ENCODE data around the gene AMER1.

Gene AMER1

DNA sequence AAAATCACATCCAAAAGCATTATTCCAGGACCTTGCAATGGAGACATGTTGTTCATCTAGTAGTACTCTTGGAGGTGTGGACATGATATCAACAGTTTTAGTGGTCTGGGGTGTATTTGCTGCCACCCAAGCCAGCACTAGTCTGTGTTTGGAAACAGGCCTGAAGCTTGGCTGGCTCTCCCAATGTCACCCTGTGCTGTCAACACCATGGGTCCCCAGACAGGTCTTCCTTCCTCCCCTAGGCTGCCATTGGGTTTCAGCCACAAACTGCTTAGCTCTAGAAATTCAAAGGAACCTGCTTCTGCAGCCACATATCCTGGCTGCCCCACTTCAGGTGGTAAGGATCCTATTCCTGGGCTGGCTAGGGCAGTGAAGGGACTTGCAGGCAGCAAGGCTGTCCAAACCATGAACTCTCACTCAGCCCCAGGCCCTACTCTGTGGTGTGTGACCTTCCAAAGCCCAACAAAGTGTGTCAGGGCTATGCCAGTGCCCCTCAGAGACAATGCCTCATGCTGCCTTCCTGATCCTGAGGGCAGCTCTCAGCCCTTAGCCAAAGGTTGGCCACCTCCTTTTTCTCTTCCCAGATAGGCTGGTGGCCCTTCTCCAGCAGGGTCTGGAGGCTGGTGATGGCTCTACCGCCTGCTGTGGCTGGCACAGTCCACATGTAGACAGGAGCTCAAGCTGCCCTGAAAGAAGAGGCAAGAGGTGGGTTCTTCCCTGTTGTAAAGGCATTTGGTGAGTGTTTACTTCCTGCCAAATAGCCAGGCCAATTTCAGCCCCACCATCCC, 18.3 kb downstream of the AMER1 start:
- in situ Hi-C loops (cut with MboI; ENCODE audit: low sequenced_read_pairs) = no loop called here

GRCh38 chrX:64184396-64184795, 21.1 kb downstream of the AMER1 start:
- in situ Hi-C loops (cut with MboI; ENCODE audit: low sequenced_read_pairs) = no loop called here

DNA sequence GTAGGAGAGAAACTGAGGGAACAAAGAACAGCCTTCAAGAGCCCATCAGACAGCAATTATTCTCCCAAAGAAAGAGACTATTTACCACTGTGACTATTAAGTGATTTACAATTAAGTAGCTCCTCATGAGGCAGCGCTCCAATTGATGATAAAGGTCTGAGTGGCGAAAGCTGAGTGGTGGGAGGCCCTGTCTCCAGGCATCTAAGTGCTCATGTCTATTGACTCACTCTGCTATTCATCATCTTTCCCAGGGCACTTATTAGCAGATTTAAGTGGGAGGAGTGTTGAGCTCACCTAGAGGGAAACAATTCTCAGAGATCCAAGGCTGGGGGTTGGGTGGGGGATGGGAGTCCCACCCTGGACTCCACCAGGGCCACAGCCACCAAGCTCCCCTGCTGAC, 23.3 kb downstream of the AMER1 start:
- in situ Hi-C loops (cut with MboI; ENCODE audit: low sequenced_read_pairs) = no loop called here

DNA sequence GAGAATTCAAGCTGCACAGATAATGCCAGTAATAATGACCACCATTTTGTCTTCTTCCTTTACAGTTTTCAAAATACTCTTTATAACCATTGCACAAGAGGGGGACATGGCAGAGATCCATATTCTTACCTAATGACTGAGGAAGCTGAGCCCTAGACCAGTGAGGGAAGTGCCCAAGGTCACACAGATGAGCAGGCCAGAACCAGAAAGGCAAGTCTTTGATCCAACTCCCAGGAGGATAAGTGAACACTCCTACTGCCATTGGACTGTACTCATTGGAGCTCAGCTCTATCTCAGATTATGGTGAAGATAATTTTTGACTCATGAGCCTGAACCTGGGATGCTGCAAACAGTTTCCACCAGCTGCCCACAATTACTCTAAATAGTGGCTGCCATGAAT, 28.6 kb downstream of the AMER1 start:
- in situ Hi-C loops (cut with MboI; ENCODE audit: low sequenced_read_pairs) = no loop called here

DNA sequence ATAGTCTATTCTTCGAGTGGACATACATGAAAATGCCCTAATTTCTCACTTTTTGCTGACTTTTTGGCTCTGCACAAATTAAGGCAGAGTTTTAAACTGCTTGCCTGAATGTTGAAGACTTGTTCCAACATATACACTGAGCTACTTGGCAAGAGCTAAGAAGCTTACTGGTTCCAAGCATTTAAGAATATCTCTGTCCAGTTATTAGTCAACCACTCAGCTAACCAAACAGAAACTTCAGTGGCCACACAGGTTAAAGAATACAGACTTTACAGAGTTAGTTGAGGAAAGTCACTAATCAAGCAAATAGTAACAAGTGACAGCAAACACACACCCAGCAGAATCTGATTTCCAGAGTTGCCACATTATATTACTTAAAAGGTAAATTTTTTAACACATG, 35.5 kb downstream of the AMER1 start:
- in situ Hi-C loops (cut with MboI; ENCODE audit: low sequenced_read_pairs) = no loop called here

DNA sequence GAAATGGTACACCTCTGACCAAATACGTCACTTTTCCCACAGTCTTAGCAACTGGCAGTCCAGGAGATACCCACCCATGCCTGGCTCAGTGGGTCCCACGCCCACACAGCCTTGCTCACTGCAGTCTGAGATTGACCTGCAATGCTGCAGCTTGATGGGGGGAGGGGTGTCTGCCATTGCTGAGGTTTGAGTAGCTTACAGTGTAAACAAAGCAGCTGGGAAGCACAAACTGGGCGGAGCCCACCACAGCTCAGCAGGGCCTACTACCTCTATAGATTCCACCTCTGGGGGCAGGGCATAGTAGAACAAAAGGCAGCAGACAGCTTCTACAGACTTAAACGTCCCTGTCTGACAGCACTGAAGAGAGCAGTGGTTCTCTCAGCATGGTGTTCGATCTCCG, 52.7 kb downstream of the AMER1 start:
- in situ Hi-C loops (cut with MboI; ENCODE audit: low sequenced_read_pairs) = no loop called here

DNA sequence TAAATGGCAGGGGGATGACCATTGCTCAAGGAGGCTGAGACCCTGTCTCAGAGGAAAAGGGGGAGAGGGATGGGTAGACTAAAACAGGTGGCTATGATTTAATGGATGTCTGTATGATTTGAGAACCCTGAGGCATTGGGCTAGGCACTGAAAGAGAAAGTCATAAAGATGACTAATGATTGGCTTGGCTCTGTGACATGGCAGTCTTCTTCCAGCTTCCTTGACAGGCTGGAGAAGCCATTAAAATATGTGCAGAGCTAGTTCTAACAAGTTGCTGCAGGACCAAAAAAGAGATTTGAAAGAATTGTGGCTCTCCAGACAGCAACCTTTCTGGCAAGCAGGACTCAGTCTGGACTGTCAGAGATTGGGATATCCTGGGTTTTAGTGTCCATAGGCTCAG, 53.6 kb downstream of the AMER1 start:
- in situ Hi-C loops (cut with MboI; ENCODE audit: low sequenced_read_pairs) = no loop called here

DNA sequence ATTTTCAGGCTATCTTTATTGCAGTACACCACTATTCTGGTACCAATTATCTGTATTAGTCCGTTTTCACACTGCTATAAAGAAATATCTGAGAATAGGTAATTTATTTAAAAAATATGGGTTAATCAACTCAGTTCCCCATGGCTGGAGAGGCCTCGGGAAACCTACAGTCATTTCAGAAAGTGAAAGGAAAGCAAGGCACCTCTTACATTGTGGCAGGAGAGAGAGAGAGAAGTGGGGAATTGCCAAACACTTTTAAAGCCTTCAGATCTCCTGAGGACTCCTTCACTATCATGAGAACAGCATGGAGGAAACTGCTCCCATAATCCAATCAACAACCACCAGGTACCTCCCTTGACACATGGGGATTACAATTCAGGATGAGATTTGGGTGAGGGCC, 54.7 kb downstream of the AMER1 start:
- in situ Hi-C loops (cut with MboI; ENCODE audit: low sequenced_read_pairs) = no loop called here
